SH-SY5Y (cell line): Measurements from ENCODE around the gene SOX18.

Source experiments
- GATA2 ChIP-seq: IDR thresholded peaks from 2 replicates; pipeline ENCODE4 v1.6.1; 2011; ENCODE audit warnings: mild to moderate bottlenecking, low read depth, low read length
- GATA3 ChIP-seq: IDR thresholded peaks from 2 replicates; pipeline ENCODE4 v1.6.1; 2011; ENCODE audit warnings: low read depth, mild to moderate bottlenecking, low read length, moderate library complexity

GRCh38 chr20:64052987-64053840 is 3.8 kb upstream of the SOX18 start:
- no peak for TF ChIP-seq GATA2
- TF ChIP-seq GATA3, result no peak
